ENCODE measurements around the gene CCDC63.

DNA sequence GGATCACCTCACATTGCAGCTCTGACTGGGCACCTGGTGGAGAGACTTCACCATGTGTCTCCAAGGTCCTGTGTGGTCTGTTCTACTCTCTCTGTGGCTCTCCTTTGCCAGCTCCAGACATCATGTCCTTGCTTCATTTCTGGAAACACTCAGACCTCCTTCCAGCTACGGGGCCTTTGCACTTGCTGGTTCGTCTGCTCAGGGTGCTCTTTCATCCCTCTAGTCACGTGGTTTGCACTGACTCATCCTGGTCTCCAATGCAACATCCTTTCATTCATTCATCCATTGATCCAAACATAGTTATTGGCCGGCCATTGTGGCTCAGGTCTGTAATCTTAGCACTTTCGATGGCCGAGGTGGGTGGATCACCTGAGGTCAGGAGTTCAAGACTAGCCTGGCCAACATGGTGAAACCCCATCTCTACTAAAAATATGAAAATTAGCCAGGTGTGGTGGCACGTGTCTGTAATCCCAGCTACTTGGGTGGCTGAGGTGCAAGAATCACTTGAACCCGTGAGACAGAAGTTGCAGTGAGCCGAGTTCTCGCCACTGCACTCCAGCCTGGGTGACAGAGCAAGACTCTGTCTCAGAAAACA is 23.9 kb upstream of the CCDC63 start:
- TF ChIP-seq, protein P1, sequence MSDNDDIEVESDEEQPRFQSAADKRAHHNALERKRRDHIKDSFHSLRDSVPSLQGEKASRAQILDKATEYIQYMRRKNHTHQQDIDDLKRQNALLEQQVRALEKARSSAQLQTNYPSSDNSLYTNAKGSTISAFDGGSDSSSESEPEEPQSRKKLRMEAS (IDR thresholded peaks at IDR 0.05) = no peak
- TF ChIP-seq EP300 (IDR thresholded peaks at IDR 0.05; ENCODE audit: borderline replicate concordance) (no peak), TAF1 (IDR thresholded peaks at IDR 0.05; ENCODE audit: low read depth) (no peak), YY1 (IDR thresholded peaks at IDR 0.05; ENCODE audit: low read depth) (no peak), FOXM1 (IDR thresholded peaks at IDR 0.05; ENCODE audit: borderline replicate concordance, low read depth) (no peak), ZBTB7A (IDR thresholded peaks at IDR 0.05; ENCODE audit: low read depth) (no peak), CEBPB (IDR thresholded peaks at IDR 0.05) (no peak)
- TF ChIP-seq, protein P2, sequence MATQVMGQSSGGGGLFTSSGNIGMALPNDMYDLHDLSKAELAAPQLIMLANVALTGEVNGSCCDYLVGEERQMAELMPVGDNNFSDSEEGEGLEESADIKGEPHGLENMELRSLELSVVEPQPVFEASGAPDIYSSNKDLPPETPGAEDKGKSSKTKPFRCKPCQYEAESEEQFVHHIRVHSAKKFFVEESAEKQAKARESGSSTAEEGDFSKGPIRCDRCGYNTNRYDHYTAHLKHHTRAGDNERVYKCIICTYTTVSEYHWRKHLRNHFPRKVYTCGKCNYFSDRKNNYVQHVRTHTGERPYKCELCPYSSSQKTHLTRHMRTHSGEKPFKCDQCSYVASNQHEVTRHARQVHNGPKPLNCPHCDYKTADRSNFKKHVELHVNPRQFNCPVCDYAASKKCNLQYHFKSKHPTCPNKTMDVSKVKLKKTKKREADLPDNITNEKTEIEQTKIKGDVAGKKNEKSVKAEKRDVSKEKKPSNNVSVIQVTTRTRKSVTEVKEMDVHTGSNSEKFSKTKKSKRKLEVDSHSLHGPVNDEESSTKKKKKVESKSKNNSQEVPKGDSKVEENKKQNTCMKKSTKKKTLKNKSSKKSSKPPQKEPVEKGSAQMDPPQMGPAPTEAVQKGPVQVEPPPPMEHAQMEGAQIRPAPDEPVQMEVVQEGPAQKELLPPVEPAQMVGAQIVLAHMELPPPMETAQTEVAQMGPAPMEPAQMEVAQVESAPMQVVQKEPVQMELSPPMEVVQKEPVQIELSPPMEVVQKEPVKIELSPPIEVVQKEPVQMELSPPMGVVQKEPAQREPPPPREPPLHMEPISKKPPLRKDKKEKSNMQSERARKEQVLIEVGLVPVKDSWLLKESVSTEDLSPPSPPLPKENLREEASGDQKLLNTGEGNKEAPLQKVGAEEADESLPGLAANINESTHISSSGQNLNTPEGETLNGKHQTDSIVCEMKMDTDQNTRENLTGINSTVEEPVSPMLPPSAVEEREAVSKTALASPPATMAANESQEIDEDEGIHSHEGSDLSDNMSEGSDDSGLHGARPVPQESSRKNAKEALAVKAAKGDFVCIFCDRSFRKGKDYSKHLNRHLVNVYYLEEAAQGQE (IDR thresholded peaks at IDR 0.05; ENCODE audit: low read depth) = no peak

Measured in Ishikawa (cell line).